Transverse colon (tissue), 4 donors: Measurements from ENCODE around the gene KIAA1958. TPM values are rescaled to one million over a fixed set of nuclear protein-coding genes. Genes with fewer than 3 reads are reported as not detected.

ENCODE experiments used
- DNase-seq: peaks from one replicate; pipeline ENCODE4 v3.0.0-alpha.2; 2019
- H3K27ac ChIP-seq, 4 donors: fragments of 200-600 bp; sonication (generic); 2 replicates each; pipeline ENCODE4 v1.5.1; 2016 to 2018; ENCODE audit warnings: inconsistent platforms in 4 of 4
- H3K27me3 ChIP-seq: fragments of 200-600 bp; sonication (generic); 2 replicates; pipeline ENCODE4 v1.5.1; 2017; ENCODE audit warnings: inconsistent platforms
- H3K36me3 ChIP-seq, 4 donors: fragments of 200-600 bp; sonication (generic); 2 replicates each; pipeline ENCODE4 v1.5.1; 2017 to 2019; ENCODE audit warnings: inconsistent platforms in 4 of 4
- H3K4me1 ChIP-seq, 4 donors: fragments of 200-600 bp; sonication (generic); 2 replicates each; pipeline ENCODE4 v1.5.1; 2017 to 2020; ENCODE audit warnings: inconsistent platforms in 4 of 4
- H3K4me3 ChIP-seq, 4 donors: fragments of 200-600 bp; sonication (generic); 1 replicate in 1 of 4; 2 replicates in 3 of 4; pipeline versions ENCODE4 v1.5.1 to v1.6.1; 2017 to 2019; ENCODE audit warnings: inconsistent platforms in 4 of 4
- H3K9me3 ChIP-seq, 2 donors: fragments of 200-600 bp; sonication (generic); 2 replicates each; pipeline ENCODE4 v1.5.1; 2017 to 2019; ENCODE audit warnings: inconsistent platforms in 2 of 2
- CTCF ChIP-seq, 5 experiments: fragments of 200-600 bp in 3 of 5; fragments of 450-650 bp in 2 of 5; sonication (generic) in 3 of 5; IDR thresholded peaks; 1 replicate in 2 of 5; 2 replicates in 3 of 5; pipeline ENCODE4 v1.5.1; 2016 to 2017; ENCODE audit warnings: antibody characterized with exemption in 5 of 5, inconsistent platforms in 3 of 5, mild to moderate bottlenecking in 2 of 5, moderate library complexity in 1 of 5
- EP300 ChIP-seq: sonication (generic); formaldehyde crosslinking; IDR thresholded peaks from one replicate; pipeline ENCODE4 v1.6.1; 2017; ENCODE audit warnings: antibody characterized with exemption, low read depth
- POLR2A ChIP-seq: fragments of 450-650 bp; IDR thresholded peaks from one replicate; pipeline ENCODE4 v1.6.1; 2016; ENCODE audit warnings: antibody characterized with exemption, mild to moderate bottlenecking, moderate library complexity
- POLR2AphosphoS5 ChIP-seq, 3 donors: sonication (generic); formaldehyde crosslinking; IDR thresholded peaks; one replicate each; pipeline ENCODE4 v1.6.1; 2016; ENCODE audit warnings: antibody characterized with exemption in 3 of 3
- WGBS, 2 donors: methylation state at CpG; one replicate each; pipeline ENCODE4 v1.1.5; 2018; ENCODE audit warnings: low coverage in 1 of 2; 5-methylcytosine and 5-hydroxymethylcytosine counted together
- in situ Hi-C, 4 donors: fragments of 200-750 bp; cut with MboI; loops; one replicate each; pipeline versions ENCODE4 v1.15.0 to v1.15.1; 2017; ENCODE audit warnings: low sequenced_read_pairs in 3 of 4, low pct_ligation_motif_present in 1 of 4, low pct_unique_long_range_greater_than_20kb in 1 of 4
- intact Hi-C: fragments of 100-400 bp; cut with DNase I; formaldehyde crosslinking; loops from one replicate; pipeline ENCODE4 v1.15.1; 2023; ENCODE audit warnings: low total_unique reads
- total RNA-seq, 4 donors: library from RNA; depleted of rRNA; stranded (reverse); fragments of >200 nt; gene quantifications; one replicate each; pipeline ENCODE4 v1.1.0, GENCODE V29; 2016

The KIAA1958 gene
- total RNA-seq, 4 donors from 2014 or later = 5.0 to 12.4 (median 9.4) TPM

GRCh38 chr9:112472996-112473395, 13.6 kb upstream of the KIAA1958 start:
- TF ChIP-seq POLR2A (no peak), POLR2AphosphoS5 (IDR thresholded peaks at IDR 0.05) (no peak), EP300 (no peak), CTCF (IDR thresholded peaks at IDR 0.05) (no peak)
- Histone ChIP-seq H3K27me3 (no peaks in the 10 kb centered on the region), H3K36me3 (no peaks in the 10 kb centered on the region), H3K27ac (no peak overlapping the region), H3K4me1 (no peaks in the 10 kb centered on the region), H3K9me3 (no peaks in the 10 kb centered on the region), H3K4me3 (no peak overlapping the region)
- 88 to 94% methylated on average over 3 of the region's 3 CpGs for WGBS, 2 donors
- no peak for DNase-seq
- intact Hi-C loops = no loop called here
- in situ Hi-C loops = no loop called here

GRCh38 chr9:112473986-112474385, 12.6 kb upstream of the KIAA1958 start:
- H3K4me3 ChIP-seq = no peak overlapping the region
- H3K27ac ChIP-seq = no peak overlapping the region
- intact Hi-C loops = no loop called here
- in situ Hi-C loops = no loop called here
- H3K9me3 ChIP-seq = no peaks in the 10 kb centered on the region
- H3K27me3 ChIP-seq = no peaks in the 10 kb centered on the region
- no peaks in the 10 kb centered on the region for H3K4me1 ChIP-seq
- TF ChIP-seq EP300 = no peak
- TF ChIP-seq POLR2A = no peak
- no peak for TF ChIP-seq CTCF (IDR thresholded peaks at IDR 0.05)
- TF ChIP-seq POLR2AphosphoS5 (IDR thresholded peaks at IDR 0.05) = no peak
- H3K36me3 ChIP-seq = no peaks in the 10 kb centered on the region
- 98 to 100% methylated on average over 2 of the region's 2 CpGs for WGBS, 2 donors
- DNase-seq = no peak

- DNase-seq = no peak
- WGBS, 2 donors = 97 to 100% methylated on average over 1 of the region's 1 CpG
- no peak overlapping the region for H3K27ac ChIP-seq
- no peaks in the 10 kb centered on the region for H3K27me3 ChIP-seq
- H3K4me1 ChIP-seq = no peaks in the 10 kb centered on the region
- H3K9me3 ChIP-seq = no peaks in the 10 kb centered on the region
- H3K36me3 ChIP-seq = no peaks in the 10 kb centered on the region
- TF ChIP-seq CTCF (IDR thresholded peaks at IDR 0.05) (no peak), POLR2A (no peak), POLR2AphosphoS5 (IDR thresholded peaks at IDR 0.05) (no peak), EP300 (no peak)
- intact Hi-C loops = no loop called here
- in situ Hi-C loops = no loop called here
- H3K4me3 ChIP-seq = no peak overlapping the region
Observed at GRCh38 chr9:112475318-112475717, 11.3 kb upstream of the KIAA1958 start.

GRCh38 chr9:112477330-112477729, 9.3 kb upstream of the KIAA1958 start:
- TF ChIP-seq CTCF (IDR thresholded peaks at IDR 0.05) (no peak), POLR2AphosphoS5 (IDR thresholded peaks at IDR 0.05) (no peak), EP300 (no peak), POLR2A (no peak)
- H3K9me3 ChIP-seq = no peaks in the 10 kb centered on the region
- no peak for DNase-seq
- no peaks in the 10 kb centered on the region for H3K36me3 ChIP-seq
- no peaks in the 10 kb centered on the region for H3K4me1 ChIP-seq
- no peaks in the 10 kb centered on the region for H3K27me3 ChIP-seq
- in situ Hi-C loops (no loop called here), intact Hi-C loops (no loop called here)
- 100% methylated on average over 1 to 2 of the region's 2 CpGs for WGBS, 2 donors
- H3K27ac ChIP-seq = no peak overlapping the region
- no peak overlapping the region for H3K4me3 ChIP-seq
